H1 (cell line): ENCODE results near the gene STK39. TPM values are rescaled to one million over a fixed set of nuclear protein-coding genes. Genes with fewer than 3 reads are reported as not detected.

Source experiments
- CTCF ChIA-PET: fragments of 300-600 bp; sonication (Branson Sonifier 250); formaldehyde crosslinking; loops from one replicate; lab custom pipeline; 2021; ENCODE audit not compliant: partially characterized antibody; lab: Charles Lee
- POLR2A ChIA-PET: fragments of 300-600 bp; sonication (Branson Sonifier 250); formaldehyde crosslinking; loops from one replicate; lab custom pipeline; 2021; ENCODE audit warnings: inconsistent platforms; ENCODE audit not compliant: partially characterized antibody; lab: Charles Lee
- DNase-seq, 2 experiments: peaks; one replicate each; pipeline versions ENCODE4 v3.0.0 to v3.0.0-alpha.2; 2010 to 2022; ENCODE audit warnings: low spot score in 2 of 2, low read depth in 1 of 2, mixed read lengths in 1 of 2
- FAIRE-seq: peaks from 2 replicates; lab custom pipeline; 2011; peaks lifted over from hg19 to GRCh38; lab: Jason Lieb, UNC
- H2AFZ ChIP-seq: 2 replicates; pipeline ENCODE4 v1.8.1; 2012; ENCODE audit warnings: low read length, inconsistent platforms
- H2AK5ac ChIP-seq: 2 replicates; pipeline ENCODE4 v1.6.1; 2013; ENCODE audit warnings: low read depth, low read length
- H2BK120ac ChIP-seq: replicated peaks from 2 replicates; pipeline ENCODE3; 2013; ENCODE audit warnings: low read depth, low read length, inconsistent platforms
- H2BK12ac ChIP-seq: 2 replicates; pipeline ENCODE4 v1.6.1; 2013; ENCODE audit warnings: low read depth, low read length
- H2BK15ac ChIP-seq: 2 replicates; pipeline ENCODE4 v1.6.1; 2013; ENCODE audit warnings: low read length
- H2BK20ac ChIP-seq: 2 replicates; pipeline ENCODE4 v1.6.1; 2013; ENCODE audit warnings: low read length
- H2BK5ac ChIP-seq: 2 replicates; pipeline ENCODE4 v1.6.1; 2013; ENCODE audit warnings: low read depth, low read length
- H3K14ac ChIP-seq: 2 replicates; pipeline ENCODE4 v1.6.1; 2013; ENCODE audit warnings: inconsistent platforms; ENCODE audit not compliant: insufficient read length
- H3K18ac ChIP-seq: 2 replicates; pipeline ENCODE4 v1.6.1; 2013; ENCODE audit warnings: low read length; ENCODE audit errors: extremely low read depth
- H3K23ac ChIP-seq: 2 replicates; pipeline ENCODE4 v1.6.1; 2013; ENCODE audit warnings: inconsistent platforms; ENCODE audit not compliant: insufficient read length
- H3K23me2 ChIP-seq: 2 replicates; pipeline ENCODE4 v1.6.1; 2013; ENCODE audit warnings: low read depth, low read length
- H3K27ac ChIP-seq: 2 replicates; pipeline ENCODE4 v1.6.1; 2011; ENCODE audit warnings: low read depth, low read length, inconsistent platforms
- H3K27me3 ChIP-seq, 4 experiments: replicated peaks in 1 of 4; 1 replicate in 1 of 4; 2 replicates in 3 of 4; pipeline versions ENCODE4 v1.6.1 to v1.8.1; 2011 to 2013; ENCODE audit warnings: low read length in 3 of 4, mild to moderate bottlenecking in 3 of 4, inconsistent platforms in 2 of 4, mixed read lengths in 2 of 4, moderate library complexity in 1 of 4; ENCODE audit not compliant: control insufficient read depth in 3 of 4, insufficient read depth in 3 of 4; ENCODE audit errors: extremely low read depth in 1 of 4
- H3K36me3 ChIP-seq, 4 experiments: 2 replicates each; pipeline versions ENCODE4 v1.6.1 to v1.8.1; 2011 to 2013; ENCODE audit warnings: mild to moderate bottlenecking in 4 of 4, low read length in 3 of 4, moderate library complexity in 2 of 4, control low read depth in 1 of 4, inconsistent platforms in 1 of 4; ENCODE audit not compliant: insufficient read depth in 4 of 4, control insufficient read depth in 2 of 4
- H3K4ac ChIP-seq: replicated peaks from 2 replicates; pipeline ENCODE3; 2013; ENCODE audit warnings: low read length, low read depth, mixed read lengths, inconsistent platforms; ENCODE audit not compliant: insufficient read length
- H3K4me1 ChIP-seq, 4 experiments: replicated peaks in 1 of 4; 1 replicate in 1 of 4; 2 replicates in 3 of 4; pipeline versions ENCODE4 v1.6.1 to v1.8.1; 2011 to 2013; ENCODE audit warnings: low read length in 3 of 4, inconsistent platforms in 2 of 4, mixed read lengths in 1 of 4; ENCODE audit not compliant: insufficient read depth in 4 of 4, control insufficient read depth in 3 of 4
- H3K4me2 ChIP-seq, 2 experiments: 2 replicates each; pipeline versions ENCODE4 v1.6.1 to v1.8.1; 2011 to 2013; ENCODE audit warnings: low read depth in 2 of 2, low read length in 2 of 2, control low read depth in 1 of 2, inconsistent platforms in 1 of 2, mild to moderate bottlenecking in 1 of 2; ENCODE audit not compliant: insufficient read depth in 1 of 2
- H3K4me3 ChIP-seq, 4 experiments: fragments of 200-600, 300-600 bp in 1 of 4; sonication (generic), shearing (Covaris generic), sonication (Bioruptor Twin) in 1 of 4; 2 replicates each; pipeline versions ENCODE4 v1.5.1 to v1.8.1; 2011 to 2016; ENCODE audit warnings: low read length in 4 of 4, low read depth in 3 of 4, control low read depth in 2 of 4, inconsistent platforms in 2 of 4, mild to moderate bottlenecking in 2 of 4, mixed read lengths in 1 of 4, moderate library complexity in 1 of 4; ENCODE audit not compliant: insufficient read depth in 2 of 4; ENCODE audit errors: extremely low read depth in 1 of 4
- H3K56ac ChIP-seq: replicated peaks from 2 replicates; pipeline ENCODE3; 2013; ENCODE audit warnings: low read depth, mild to moderate bottlenecking, mixed read lengths, low read length, inconsistent platforms; ENCODE audit not compliant: insufficient read length
- H3K79me1 ChIP-seq: 2 replicates; pipeline ENCODE4 v1.6.1; 2013; ENCODE audit warnings: low read depth, low read length, control low read depth
- H3K79me2 ChIP-seq, 2 experiments: 2 replicates each; pipeline versions ENCODE4 v1.6.1 to v1.8.1; 2012 to 2013; ENCODE audit warnings: low read length in 2 of 2, mild to moderate bottlenecking in 2 of 2, inconsistent platforms in 1 of 2; ENCODE audit not compliant: insufficient read depth in 2 of 2, control insufficient read depth in 1 of 2
- H3K9ac ChIP-seq, 4 experiments: replicated peaks in 1 of 4; 1 replicate in 1 of 4; 2 replicates in 3 of 4; pipeline versions ENCODE4 v1.6.1 to v1.8.1; 2011 to 2013; ENCODE audit warnings: low read depth in 3 of 4, low read length in 3 of 4, control low read depth in 2 of 4, mild to moderate bottlenecking in 2 of 4, moderate library complexity in 2 of 4, inconsistent platforms in 1 of 4; ENCODE audit errors: extremely low read depth in 1 of 4
- H3K9me3 ChIP-seq, 2 experiments: 2 replicates each; pipeline versions ENCODE4 v1.6.1 to v1.8.1; 2012 to 2013; ENCODE audit warnings: mild to moderate bottlenecking in 2 of 2, moderate library complexity in 2 of 2, control low read depth in 1 of 2, inconsistent platforms in 1 of 2, low read depth in 1 of 2, low read length in 1 of 2, mixed read lengths in 1 of 2; ENCODE audit not compliant: insufficient read depth in 2 of 2
- H4K20me1 ChIP-seq, 2 experiments: replicated peaks in 1 of 2; 2 replicates each; pipeline versions ENCODE3 to v1.8.1; 2011 to 2013; ENCODE audit warnings: inconsistent platforms in 2 of 2, low read length in 2 of 2, mild to moderate bottlenecking in 1 of 2; ENCODE audit not compliant: insufficient read depth in 2 of 2, control insufficient read depth in 1 of 2
- H4K5ac ChIP-seq: 2 replicates; pipeline ENCODE4 v1.6.1; 2013; ENCODE audit warnings: low read length, low read depth, mixed read lengths, inconsistent platforms; ENCODE audit not compliant: insufficient read length
- H4K8ac ChIP-seq: 2 replicates; pipeline ENCODE4 v1.8.0; 2013; ENCODE audit warnings: mild to moderate bottlenecking, moderate library complexity, low read length, inconsistent platforms; ENCODE audit not compliant: insufficient read depth; ENCODE audit errors: extremely low read depth
- H4K91ac ChIP-seq: replicated peaks from 2 replicates; pipeline ENCODE3; 2013; ENCODE audit warnings: low read length, mixed read lengths, inconsistent platforms; ENCODE audit not compliant: insufficient read length
- ASH2L ChIP-seq: fragments of 200-600, 300-600 bp; sonication (generic); IDR thresholded peaks from one replicate; pipeline ENCODE4 v1.7.1; 2017; ENCODE audit warnings: low read length
- ATF2 ChIP-seq: IDR thresholded peaks from 2 replicates; pipeline ENCODE4 v1.6.1; 2012; ENCODE audit warnings: low read length, inconsistent platforms
- BCL11A ChIP-seq, 2 experiments: IDR thresholded peaks; one replicate each; pipeline ENCODE4 v1.6.1; 2011; ENCODE audit warnings: low read depth in 2 of 2, low read length in 2 of 2, mild to moderate bottlenecking in 2 of 2
- CHD2 ChIP-seq: IDR thresholded peaks from 2 replicates; pipeline ENCODE4 v1.6.1; 2012; ENCODE audit warnings: low read length, improper control_type of control experiment
- EP300 ChIP-seq, 2 experiments: IDR thresholded peaks; 1 replicate in 1 of 2; 2 replicates in 1 of 2; pipeline ENCODE4 v1.6.1; 2011 to 2012; ENCODE audit warnings: low read depth in 2 of 2, low read length in 2 of 2, mild to moderate bottlenecking in 2 of 2, borderline replicate concordance in 1 of 2, inconsistent platforms in 1 of 2, moderate library complexity in 1 of 2
- HDAC6 ChIP-seq: IDR thresholded peaks from one replicate; pipeline ENCODE4 v1.7.1; 2012; ENCODE audit warnings: low read depth, mild to moderate bottlenecking, inconsistent platforms, low read length, moderate library complexity
- SIN3A ChIP-seq, 2 experiments: IDR thresholded peaks in 1 of 2; conservative IDR thresholded peaks in 1 of 2; 2 replicates each; pipeline ENCODE4 v1.6.1; 2011 to 2012; ENCODE audit warnings: low read length in 2 of 2, improper control_type of control experiment in 1 of 2, low read depth in 1 of 2, mild to moderate bottlenecking in 1 of 2
- SIX5 ChIP-seq: IDR thresholded peaks from 2 replicates; pipeline ENCODE4 v1.6.1; 2011; ENCODE audit warnings: mild to moderate bottlenecking, low read depth, low read length
- TAF7 ChIP-seq: optimal IDR thresholded peaks from 2 replicates; pipeline ENCODE3; 2011; ENCODE audit warnings: low read depth, mild to moderate bottlenecking, inconsistent platforms, low read length, moderate library complexity, borderline replicate concordance
- TBP ChIP-seq: IDR thresholded peaks from 2 replicates; pipeline ENCODE4 v1.6.1; 2011; ENCODE audit warnings: low read depth, low read length, improper control_type of control experiment
- USF2 ChIP-seq: IDR thresholded peaks from 2 replicates; pipeline ENCODE4 v1.6.1; 2011; ENCODE audit warnings: low read length, improper control_type of control experiment
- whole genome bisulfite sequencing, 2 experiments: shearing (Covaris generic) in 1 of 2; methylation state at CpG; one replicate each; pipeline versions ENCODE4 v1.1.6 to v1.1.7; 2013 to 2015; ENCODE audit warnings: low lambda C conversion rate in 2 of 2, mixed read lengths in 2 of 2, inconsistent platforms in 1 of 2, low coverage in 1 of 2, missing lambda C conversion rate in 1 of 2; ENCODE audit not compliant: insufficient replicate concordance in 2 of 2, insufficient coverage in 1 of 2, insufficient read length in 1 of 2; ENCODE audit errors: extremely low coverage in 1 of 2, missing lambda C conversion rate in 1 of 2; 5-methylcytosine and 5-hydroxymethylcytosine counted together
- polyA plus RNA-seq, 7 experiments: library from polyadenylated mRNA; depleted of rRNA in 3 of 7; stranded (reverse) in 5 of 7; unstranded in 2 of 7; fragments of >200 nt in 5 of 7; fragments of 200-250 nt in 2 of 7; gene quantifications; 1 replicate in 5 of 7; 2 replicates in 1 of 7; 4 replicates in 1 of 7; pipeline versions ENCODE4 v1.2.1 to v1.2.3, GENCODE V29; 2011 to 2013; ENCODE audit warnings: missing spikeins in 2 of 7, mixed read lengths in 2 of 7
- total RNA-seq: library from RNA; stranded (reverse); fragmentation: NEBNext Ultra II Directional; extraction: Animal tissue kit (Norgen Biotek cat#: 25700); gene quantifications from 2 replicates; pipeline ENCODE4 v1.2.1, GENCODE V29; 2021

The STK39 gene
- total and polyA plus RNA-seq, 2 of the 8 experiments (the other 6 are each of a cell fraction or from before 2014, with no cell fraction given) = 13.7 to 23.8 TPM

- H2BK20ac ChIP-seq = no peak overlapping the region
- no peak overlapping the region for H4K8ac ChIP-seq
- POLR2A ChIA-PET = no interaction called here
- H2BK15ac ChIP-seq = no peak overlapping the region
- H3K4ac ChIP-seq = no peak overlapping the region
- H3K9me3 ChIP-seq = no peaks in the 10 kb centered on the region
- no peak overlapping the region for H2BK12ac ChIP-seq
- DNase-seq = no peak
- no peak overlapping the region for H3K4me3 ChIP-seq
- H2AK5ac ChIP-seq = no peak overlapping the region
- H4K91ac ChIP-seq = no peak overlapping the region
- no peak overlapping the region for H3K23ac ChIP-seq
- 86% methylated on average over 6 of the region's 6 CpGs; no CpG with 5 or more reads in 1 of the 2 experiments for WGBS, 2 experiments
- H3K18ac ChIP-seq = no peak overlapping the region
- H3K9ac ChIP-seq = no peak overlapping the region
- CTCF ChIA-PET = no interaction called here
- H2BK5ac ChIP-seq = no peak overlapping the region
- H3K79me1 ChIP-seq = no peaks in the 10 kb centered on the region
- no peak overlapping the region for H3K14ac ChIP-seq
- FAIRE-seq = no peak
- no peak overlapping the region for H4K5ac ChIP-seq
- no peak overlapping the region for H3K27ac ChIP-seq
- H3K4me2 ChIP-seq = no peak overlapping the region
- H3K27me3 ChIP-seq = no peaks in the 10 kb centered on the region
- no peak overlapping the region for H2BK120ac ChIP-seq
- peaks cover 0 to 3% (median 2%) of the 10 kb centered on the region in 4 experiments; a peak in 2 of 7 replicates for H3K4me1 ChIP-seq
- no peak overlapping the region for H3K56ac ChIP-seq
- no peaks in the 10 kb centered on the region for H3K23me2 ChIP-seq
- H2AFZ ChIP-seq = no peak overlapping the region
- no peaks in the 10 kb centered on the region for H3K36me3 ChIP-seq
- H4K20me1 ChIP-seq = no peaks in the 10 kb centered on the region
- no peaks in the 10 kb centered on the region for H3K79me2 ChIP-seq
- TF ChIP-seq ASH2L (no peak), CHD2 (no peak), BCL11A (IDR thresholded peaks at IDR 0.05; ENCODE audit: low read depth in 2 of 2, low read length in 2 of 2) (no peak), USF2 (no peak), EP300 (IDR thresholded peaks at IDR 0.05; ENCODE audit: borderline replicate concordance in 1 of 2, low read depth in 2 of 2, low read length in 2 of 2) (no peak), SIX5 (no peak), SIN3A (conservative IDR thresholded peaks at IDR 0.05 in 1 of 2, IDR thresholded peaks at IDR 0.05 in 1 of 2; ENCODE audit: low read depth in 1 of 2, low read length in 2 of 2) (no peak), TBP (no peak), ATF2 (no peak), HDAC6 (no peak), TAF7 (no peak)
These were observed 97.4 kb downstream of the STK39 start for GRCh38 chr2:168149986-168150385.
